HEK293 (cell line): Measurements from ENCODE around the gene PITRM1.

Experiments
- CTCF ChIA-PET: fragments of 350-600 bp; formaldehyde crosslinking; extraction: SDS; loops from one replicate; lab custom pipeline; 2021; ENCODE audit warnings: antibody characterized with exemption; lab: Yijun Ruan, JAX
- POLR2A ChIA-PET: fragments of 300-600 bp; formaldehyde crosslinking; extraction: SDS; loops from one replicate; lab custom pipeline; 2020; ENCODE audit warnings: antibody characterized with exemption, inconsistent platforms; lab: Yijun Ruan, JAX
- H3K27ac ChIP-seq: fragments of 200-500 bp; sonication (Bioruptor generic); 2 replicates; pipeline ENCODE4 v1.5.1; 2014; ENCODE audit warnings: low read depth, low read length, control low read depth, inconsistent platforms; ENCODE audit errors: extremely low read depth
- H3K36me3 ChIP-seq, 2 experiments: fragments of 200-500 bp in 1 of 2; sonication (Bioruptor generic) in 1 of 2; 1 replicate in 1 of 2; 2 replicates in 1 of 2; pipeline ENCODE4 v1.5.1; 2014 to 2017; ENCODE audit warnings: inconsistent platforms in 2 of 2, low read length in 2 of 2; ENCODE audit not compliant: control insufficient read depth in 2 of 2, insufficient read depth in 1 of 2
- H3K4me1 ChIP-seq: fragments of 200-500 bp; sonication (Bioruptor generic); 2 replicates; pipeline ENCODE4 v1.5.1; 2014; ENCODE audit warnings: mild to moderate bottlenecking, low read length, inconsistent platforms; ENCODE audit not compliant: control insufficient read depth, insufficient read depth
- H3K4me3 ChIP-seq: 2 replicates; pipeline ENCODE4 v1.5.1; 2011; ENCODE audit warnings: low read depth, mild to moderate bottlenecking, control low read depth, low read length, moderate library complexity
- H3K9me3 ChIP-seq: fragments of 200-500 bp; sonication (Bioruptor generic); 2 replicates; pipeline ENCODE4 v1.5.1; 2014; ENCODE audit warnings: low read depth, low read length, inconsistent platforms; ENCODE audit not compliant: control insufficient read depth, insufficient read depth
- SP2 ChIP-seq: fragments of 450-650 bp; formaldehyde crosslinking; IDR thresholded peaks from 2 replicates; pipeline ENCODE4 v1.5.1; 2016; ENCODE audit warnings: missing biosample characterization, missing genetic modification characterization
- SP3 ChIP-seq: fragments of 450-650 bp; formaldehyde crosslinking; IDR thresholded peaks from 2 replicates; pipeline ENCODE4 v1.5.1; 2016; ENCODE audit warnings: missing biosample characterization, missing genetic modification characterization
- ZNF140 ChIP-seq: fragments of 450-650 bp; formaldehyde crosslinking; IDR thresholded peaks from 2 replicates; pipeline ENCODE4 v1.5.1; 2016; ENCODE audit warnings: missing biosample characterization, missing genetic modification characterization
- ZNF266 ChIP-seq: fragments of 450-650 bp; formaldehyde crosslinking; IDR thresholded peaks from 2 replicates; pipeline ENCODE4 v1.5.1; 2016; ENCODE audit warnings: missing biosample characterization, missing genetic modification characterization, low read depth
- ZNF302 ChIP-seq: fragments of 450-650 bp; formaldehyde crosslinking; IDR thresholded peaks from 2 replicates; pipeline ENCODE4 v1.5.1; 2016; ENCODE audit warnings: missing biosample characterization, missing genetic modification characterization, low read depth
- ZNF354C ChIP-seq: fragments of 450-650 bp; formaldehyde crosslinking; IDR thresholded peaks from 2 replicates; pipeline ENCODE4 v1.5.1; 2016; ENCODE audit warnings: missing biosample characterization, missing genetic modification characterization, low read depth, borderline replicate concordance
- ZNF654 ChIP-seq: fragments of 450-650 bp; formaldehyde crosslinking; IDR thresholded peaks from 2 replicates; pipeline ENCODE4 v1.5.1; 2016; ENCODE audit warnings: low read depth, missing biosample characterization, missing genetic modification characterization
- ZNF707 ChIP-seq: fragments of 450-650 bp; formaldehyde crosslinking; IDR thresholded peaks from 2 replicates; pipeline ENCODE4 v1.5.1; 2016; ENCODE audit warnings: missing biosample characterization, missing genetic modification characterization
- TF ChIP-seq, protein P1 (sequence below): fragments of 450-650 bp; formaldehyde crosslinking; IDR thresholded peaks from 2 replicates; pipeline ENCODE4 v1.5.1; 2016; ENCODE audit warnings: missing biosample characterization, missing genetic modification characterization
- TF ChIP-seq, protein P2 (sequence below): fragments of 450-650 bp; formaldehyde crosslinking; IDR thresholded peaks from 2 replicates; pipeline ENCODE4 v1.5.1; 2016; ENCODE audit warnings: missing biosample characterization, missing genetic modification characterization
- TF ChIP-seq, protein P3 (sequence below): fragments of 450-650 bp; formaldehyde crosslinking; IDR thresholded peaks from 2 replicates; pipeline ENCODE4 v1.5.1; 2016; ENCODE audit warnings: missing biosample characterization, missing genetic modification characterization
- TF ChIP-seq, protein P4 (sequence below): fragments of 450-650 bp; formaldehyde crosslinking; IDR thresholded peaks from 2 replicates; pipeline ENCODE4 v1.5.1; 2016; ENCODE audit warnings: missing biosample characterization, missing genetic modification characterization, low read depth

Gene PITRM1

DNA sequence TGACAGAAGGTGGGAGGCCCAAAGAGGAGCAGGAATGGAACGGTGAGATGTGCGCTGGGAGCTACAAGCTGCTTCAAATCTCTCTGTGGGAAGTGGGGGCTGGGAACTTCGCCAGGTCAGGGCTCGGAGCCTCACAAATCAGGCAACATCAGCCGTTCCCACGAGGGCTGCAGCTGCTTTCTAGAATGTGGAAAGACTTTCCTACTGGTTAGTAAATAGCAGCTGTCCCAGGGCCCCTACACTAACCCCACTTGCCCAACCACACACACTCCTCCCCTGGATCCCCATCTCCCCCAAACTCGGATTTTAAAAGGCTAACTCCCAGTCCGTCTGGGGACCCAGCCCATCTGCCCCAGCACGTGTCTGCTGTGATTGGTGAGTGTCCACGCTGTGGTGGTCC is 40.6 kb upstream of the PITRM1 start (continued):
- TF ChIP-seq ZNF266 (tag by site-specific recombination) (no peak), SP3 (no peak), ZNF354C (no peak), SP2 (no peak), ZNF302 (tag by site-specific recombination) (no peak), ZNF707 (tag by site-specific recombination) (no peak), ZNF654 (tag by site-specific recombination) (no peak)
- TF ChIP-seq, protein P1, sequence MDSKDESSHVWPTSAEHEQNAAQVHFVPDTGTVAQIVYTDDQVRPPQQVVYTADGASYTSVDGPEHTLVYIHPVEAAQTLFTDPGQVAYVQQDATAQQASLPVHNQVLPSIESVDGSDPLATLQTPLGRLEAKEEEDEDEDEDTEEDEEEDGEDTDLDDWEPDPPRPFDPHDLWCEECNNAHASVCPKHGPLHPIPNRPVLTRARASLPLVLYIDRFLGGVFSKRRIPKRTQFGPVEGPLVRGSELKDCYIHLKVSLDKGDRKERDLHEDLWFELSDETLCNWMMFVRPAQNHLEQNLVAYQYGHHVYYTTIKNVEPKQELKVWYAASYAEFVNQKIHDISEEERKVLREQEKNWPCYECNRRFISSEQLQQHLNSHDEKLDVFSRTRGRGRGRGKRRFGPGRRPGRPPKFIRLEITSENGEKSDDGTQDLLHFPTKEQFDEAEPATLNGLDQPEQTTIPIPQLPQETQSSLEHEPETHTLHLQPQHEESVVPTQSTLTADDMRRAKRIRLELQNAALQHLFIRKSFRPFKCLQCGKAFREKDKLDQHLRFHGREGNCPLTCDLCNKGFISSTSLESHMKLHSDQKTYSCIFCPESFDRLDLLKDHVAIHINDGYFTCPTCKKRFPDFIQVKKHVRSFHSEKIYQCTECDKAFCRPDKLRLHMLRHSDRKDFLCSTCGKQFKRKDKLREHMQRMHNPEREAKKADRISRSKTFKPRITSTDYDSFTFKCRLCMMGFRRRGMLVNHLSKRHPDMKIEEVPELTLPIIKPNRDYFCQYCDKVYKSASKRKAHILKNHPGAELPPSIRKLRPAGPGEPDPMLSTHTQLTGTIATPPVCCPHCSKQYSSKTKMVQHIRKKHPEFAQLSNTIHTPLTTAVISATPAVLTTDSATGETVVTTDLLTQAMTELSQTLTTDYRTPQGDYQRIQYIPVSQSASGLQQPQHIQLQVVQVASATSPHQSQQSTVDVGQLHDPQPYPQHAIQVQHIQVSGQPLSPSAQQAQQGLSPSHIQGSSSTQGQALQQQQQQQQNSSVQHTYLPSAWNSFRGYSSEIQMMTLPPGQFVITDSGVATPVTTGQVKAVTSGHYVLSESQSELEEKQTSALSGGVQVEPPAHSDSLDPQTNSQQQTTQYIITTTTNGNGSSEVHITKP = no peak
- TF ChIP-seq, protein P2, sequence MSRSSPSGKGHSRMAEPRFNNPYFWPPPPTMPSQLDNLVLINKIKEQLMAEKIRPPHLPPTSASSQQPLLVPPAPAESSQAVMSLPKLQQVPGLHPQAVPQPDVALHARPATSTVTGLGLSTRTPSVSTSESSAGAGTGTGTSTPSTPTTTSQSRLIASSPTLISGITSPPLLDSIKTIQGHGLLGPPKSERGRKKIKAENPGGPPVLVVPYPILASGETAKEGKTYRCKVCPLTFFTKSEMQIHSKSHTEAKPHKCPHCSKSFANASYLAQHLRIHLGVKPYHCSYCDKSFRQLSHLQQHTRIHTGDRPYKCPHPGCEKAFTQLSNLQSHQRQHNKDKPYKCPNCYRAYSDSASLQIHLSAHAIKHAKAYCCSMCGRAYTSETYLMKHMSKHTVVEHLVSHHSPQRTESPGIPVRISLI (tag by site-specific recombination) = no peak
- TF ChIP-seq, all 188 proteins: peak for 0

DNA sequence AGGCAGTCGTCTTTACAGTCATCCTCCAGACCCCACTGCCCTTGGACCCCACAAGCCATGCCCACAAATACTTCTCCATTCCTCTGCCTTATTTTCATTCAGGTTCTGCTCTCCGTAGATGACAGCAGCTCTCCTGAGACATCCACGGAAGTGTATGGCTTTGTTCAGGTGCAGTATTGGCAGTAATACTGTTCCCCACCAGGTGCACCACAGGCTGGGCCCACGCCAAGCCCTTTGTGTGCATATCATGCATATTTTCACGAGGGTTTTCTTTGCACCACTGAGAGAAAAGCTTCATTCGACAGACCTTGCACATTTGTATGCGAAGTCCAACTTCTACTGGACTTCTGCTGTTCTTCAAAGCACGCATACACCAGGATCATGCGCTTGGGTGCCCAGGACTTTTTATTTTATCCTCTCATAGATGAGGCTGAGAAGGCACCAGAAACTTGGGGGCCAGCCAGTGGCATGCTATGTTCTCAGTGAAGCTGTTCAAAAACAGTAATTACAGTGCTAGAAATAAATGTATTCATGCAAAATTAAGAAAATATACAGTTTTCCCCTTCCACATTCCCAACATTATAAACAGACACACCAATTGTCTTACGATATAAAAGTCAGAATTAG is 37.8 kb upstream of the PITRM1 start:
- H3K36me3 ChIP-seq = no peaks in the 10 kb centered on the region
- CTCF ChIA-PET = interaction anchor here (0.6 to 0.7 kb wide), 2 partner anchors 10 to 1524 kb away, joined by 3 read pairs; no protein-coding TSS in a partner anchor
- H3K9me3 ChIP-seq = no peaks in the 10 kb centered on the region
- no peak overlapping the region for H3K4me3 ChIP-seq
- H3K4me1 ChIP-seq = no peaks in the 10 kb centered on the region
- TF ChIP-seq, protein P3, sequence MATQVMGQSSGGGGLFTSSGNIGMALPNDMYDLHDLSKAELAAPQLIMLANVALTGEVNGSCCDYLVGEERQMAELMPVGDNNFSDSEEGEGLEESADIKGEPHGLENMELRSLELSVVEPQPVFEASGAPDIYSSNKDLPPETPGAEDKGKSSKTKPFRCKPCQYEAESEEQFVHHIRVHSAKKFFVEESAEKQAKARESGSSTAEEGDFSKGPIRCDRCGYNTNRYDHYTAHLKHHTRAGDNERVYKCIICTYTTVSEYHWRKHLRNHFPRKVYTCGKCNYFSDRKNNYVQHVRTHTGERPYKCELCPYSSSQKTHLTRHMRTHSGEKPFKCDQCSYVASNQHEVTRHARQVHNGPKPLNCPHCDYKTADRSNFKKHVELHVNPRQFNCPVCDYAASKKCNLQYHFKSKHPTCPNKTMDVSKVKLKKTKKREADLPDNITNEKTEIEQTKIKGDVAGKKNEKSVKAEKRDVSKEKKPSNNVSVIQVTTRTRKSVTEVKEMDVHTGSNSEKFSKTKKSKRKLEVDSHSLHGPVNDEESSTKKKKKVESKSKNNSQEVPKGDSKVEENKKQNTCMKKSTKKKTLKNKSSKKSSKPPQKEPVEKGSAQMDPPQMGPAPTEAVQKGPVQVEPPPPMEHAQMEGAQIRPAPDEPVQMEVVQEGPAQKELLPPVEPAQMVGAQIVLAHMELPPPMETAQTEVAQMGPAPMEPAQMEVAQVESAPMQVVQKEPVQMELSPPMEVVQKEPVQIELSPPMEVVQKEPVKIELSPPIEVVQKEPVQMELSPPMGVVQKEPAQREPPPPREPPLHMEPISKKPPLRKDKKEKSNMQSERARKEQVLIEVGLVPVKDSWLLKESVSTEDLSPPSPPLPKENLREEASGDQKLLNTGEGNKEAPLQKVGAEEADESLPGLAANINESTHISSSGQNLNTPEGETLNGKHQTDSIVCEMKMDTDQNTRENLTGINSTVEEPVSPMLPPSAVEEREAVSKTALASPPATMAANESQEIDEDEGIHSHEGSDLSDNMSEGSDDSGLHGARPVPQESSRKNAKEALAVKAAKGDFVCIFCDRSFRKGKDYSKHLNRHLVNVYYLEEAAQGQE (tag by site-specific recombination) = no peak
- TF ChIP-seq, protein P4, sequence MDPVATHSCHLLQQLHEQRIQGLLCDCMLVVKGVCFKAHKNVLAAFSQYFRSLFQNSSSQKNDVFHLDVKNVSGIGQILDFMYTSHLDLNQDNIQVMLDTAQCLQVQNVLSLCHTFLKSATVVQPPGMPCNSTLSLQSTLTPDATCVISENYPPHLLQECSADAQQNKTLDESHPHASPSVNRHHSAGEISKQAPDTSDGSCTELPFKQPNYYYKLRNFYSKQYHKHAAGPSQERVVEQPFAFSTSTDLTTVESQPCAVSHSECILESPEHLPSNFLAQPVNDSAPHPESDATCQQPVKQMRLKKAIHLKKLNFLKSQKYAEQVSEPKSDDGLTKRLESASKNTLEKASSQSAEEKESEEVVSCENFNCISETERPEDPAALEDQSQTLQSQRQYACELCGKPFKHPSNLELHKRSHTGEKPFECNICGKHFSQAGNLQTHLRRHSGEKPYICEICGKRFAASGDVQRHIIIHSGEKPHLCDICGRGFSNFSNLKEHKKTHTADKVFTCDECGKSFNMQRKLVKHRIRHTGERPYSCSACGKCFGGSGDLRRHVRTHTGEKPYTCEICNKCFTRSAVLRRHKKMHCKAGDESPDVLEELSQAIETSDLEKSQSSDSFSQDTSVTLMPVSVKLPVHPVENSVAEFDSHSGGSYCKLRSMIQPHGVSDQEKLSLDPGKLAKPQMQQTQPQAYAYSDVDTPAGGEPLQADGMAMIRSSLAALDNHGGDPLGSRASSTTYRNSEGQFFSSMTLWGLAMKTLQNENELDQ (tag by site-specific recombination) = no peak
- no peak for TF ChIP-seq ZNF140 (tag by site-specific recombination)
- TF ChIP-seq, all 188 proteins: peak for 0
- POLR2A ChIA-PET = no interaction called here
- no peak overlapping the region for H3K27ac ChIP-seq
